Tongue (tissue), 2 donors: ENCODE results near the gene DZIP1. TPM values are rescaled to one million over a fixed set of nuclear protein-coding genes. Genes with fewer than 3 reads are reported as not detected.
A peak's percentile ranks its signal among the peaks of the same experiment; 100 is the strongest.
"Not testable (repeated sequence)": the region's sequence is repeated elsewhere in the genome, so short reads cannot be mapped to it uniquely, and the experiment has no call there.

Source experiments
- DNase-seq: peaks from one replicate; pipeline ENCODE4 v3.0.0-alpha.2; 2015
- total RNA-seq: library from RNA; depleted of rRNA; stranded (reverse); fragments of >200 nt; gene quantifications from one replicate; pipeline ENCODE4 v1.2.3, GENCODE V29; 2014

The DZIP1 gene, protein sequence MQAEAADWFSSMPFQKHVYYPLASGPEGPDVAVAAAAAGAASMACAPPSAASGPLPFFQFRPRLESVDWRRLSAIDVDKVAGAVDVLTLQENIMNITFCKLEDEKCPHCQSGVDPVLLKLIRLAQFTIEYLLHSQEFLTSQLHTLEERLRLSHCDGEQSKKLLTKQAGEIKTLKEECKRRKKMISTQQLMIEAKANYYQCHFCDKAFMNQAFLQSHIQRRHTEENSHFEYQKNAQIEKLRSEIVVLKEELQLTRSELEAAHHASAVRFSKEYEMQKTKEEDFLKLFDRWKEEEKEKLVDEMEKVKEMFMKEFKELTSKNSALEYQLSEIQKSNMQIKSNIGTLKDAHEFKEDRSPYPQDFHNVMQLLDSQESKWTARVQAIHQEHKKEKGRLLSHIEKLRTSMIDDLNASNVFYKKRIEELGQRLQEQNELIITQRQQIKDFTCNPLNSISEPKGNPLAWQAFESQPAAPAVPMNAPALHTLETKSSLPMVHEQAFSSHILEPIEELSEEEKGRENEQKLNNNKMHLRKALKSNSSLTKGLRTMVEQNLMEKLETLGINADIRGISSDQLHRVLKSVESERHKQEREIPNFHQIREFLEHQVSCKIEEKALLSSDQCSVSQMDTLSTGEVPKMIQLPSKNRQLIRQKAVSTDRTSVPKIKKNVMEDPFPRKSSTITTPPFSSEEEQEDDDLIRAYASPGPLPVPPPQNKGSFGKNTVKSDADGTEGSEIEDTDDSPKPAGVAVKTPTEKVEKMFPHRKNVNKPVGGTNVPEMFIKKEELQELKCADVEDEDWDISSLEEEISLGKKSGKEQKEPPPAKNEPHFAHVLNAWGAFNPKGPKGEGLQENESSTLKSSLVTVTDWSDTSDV
- 28.3 TPM for total RNA-seq

GRCh38 chr13:95644601-95645052, at the start of gene DZIP1:
DZIP1 (minus strand) TSS chr13:95644706; CDS start chr13:95642029, 2,677 bp downstream.
- DNase-seq: peak; percentile 94

- DNase-seq: not testable (repeated sequence)
Observed at GRCh38 chr13:95690986-95691385, 46.5 kb upstream of the DZIP1 start.

DNA sequence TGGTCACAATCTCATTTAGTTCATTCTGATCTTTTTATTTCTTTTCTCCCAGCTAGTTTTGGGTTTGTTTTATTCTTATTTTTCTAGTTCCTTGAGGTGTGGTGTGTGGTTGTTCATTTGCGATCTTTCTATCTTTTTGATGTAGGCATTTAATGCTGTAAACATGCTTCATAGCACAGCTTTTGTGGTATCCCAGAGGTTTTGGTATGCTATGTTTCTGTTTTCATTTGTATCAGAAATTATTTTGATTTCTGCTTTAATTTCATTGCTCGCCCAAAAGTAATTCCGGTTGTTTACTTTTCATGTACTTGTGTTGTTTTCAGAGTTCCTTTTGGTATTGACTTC, 45.0 kb upstream of the DZIP1 start:
- DNase-seq: no peak

- not testable (repeated sequence) for DNase-seq
Observed at GRCh38 chr13:95684960-95685359, 40.5 kb upstream of the DZIP1 start.

GRCh38 chr13:95684418-95684817, 39.9 kb upstream of the DZIP1 start:
- DNase-seq: no peak

DNA sequence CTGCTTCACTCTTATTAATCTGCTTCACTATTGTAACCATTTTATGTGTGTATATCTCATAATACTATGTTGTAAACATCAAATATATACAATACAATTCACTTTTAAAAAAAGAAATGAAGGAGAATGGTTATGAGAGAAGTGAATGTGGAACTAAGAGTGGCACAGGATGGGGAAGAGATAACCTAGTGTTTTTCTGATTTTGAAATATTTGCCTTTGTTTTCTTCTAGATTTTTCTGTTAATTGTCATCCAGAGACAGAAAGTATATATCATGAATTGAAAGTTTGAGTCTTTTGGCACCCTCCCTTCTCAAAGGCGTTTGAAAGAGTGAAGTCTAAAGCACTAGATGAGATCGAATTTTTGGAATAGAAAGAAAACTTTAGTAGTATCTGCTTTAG, 35.2 kb upstream of the DZIP1 start:
- no peak for DNase-seq

GRCh38 chr13:95678967-95679366, 34.5 kb upstream of the DZIP1 start:
- no peak for DNase-seq

DNA sequence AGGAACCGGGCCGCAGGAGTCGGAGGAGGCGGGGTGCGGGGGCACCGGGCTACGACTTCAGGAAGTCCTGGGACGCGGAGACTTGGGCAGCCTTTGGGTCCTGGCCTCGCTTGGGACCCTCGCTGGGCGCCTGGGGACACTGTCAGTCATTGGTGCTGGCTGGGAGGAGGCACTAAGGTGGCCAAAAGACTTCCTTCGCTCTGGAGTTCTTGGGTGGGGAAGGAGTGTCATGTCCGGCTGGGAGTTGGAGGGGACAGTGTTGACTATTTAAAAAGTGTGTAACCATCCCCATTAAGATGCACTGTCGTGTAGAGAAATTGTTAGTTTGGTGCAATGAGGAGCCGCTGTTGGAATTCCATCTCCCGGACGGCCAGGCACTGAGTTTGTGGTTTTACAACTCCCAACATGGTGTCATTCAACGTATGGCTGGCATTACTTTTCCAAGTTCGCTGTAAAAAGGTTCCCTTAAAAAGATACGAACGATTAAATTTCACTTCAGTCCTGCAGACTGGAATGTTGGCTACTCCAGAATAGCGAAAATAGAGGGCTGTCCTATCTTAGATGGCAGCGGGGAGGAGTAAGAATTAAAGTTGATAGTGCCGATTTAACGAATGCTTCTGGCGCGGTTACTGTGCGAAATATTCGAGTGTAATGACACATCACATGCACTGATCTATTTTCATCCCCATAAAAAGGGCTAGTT, 33.2 kb upstream of the DZIP1 start:
- DNase-seq: peak; percentile 41

GRCh38 chr13:95676762-95677563, 32.5 kb upstream of the DZIP1 start, which contains the start of gene DNAJC3:
DNAJC3 (plus strand) TSS chr13:95677139; CDS start chr13:95677256, 117 bp downstream.
- peak; percentile 99 for DNase-seq

DNA sequence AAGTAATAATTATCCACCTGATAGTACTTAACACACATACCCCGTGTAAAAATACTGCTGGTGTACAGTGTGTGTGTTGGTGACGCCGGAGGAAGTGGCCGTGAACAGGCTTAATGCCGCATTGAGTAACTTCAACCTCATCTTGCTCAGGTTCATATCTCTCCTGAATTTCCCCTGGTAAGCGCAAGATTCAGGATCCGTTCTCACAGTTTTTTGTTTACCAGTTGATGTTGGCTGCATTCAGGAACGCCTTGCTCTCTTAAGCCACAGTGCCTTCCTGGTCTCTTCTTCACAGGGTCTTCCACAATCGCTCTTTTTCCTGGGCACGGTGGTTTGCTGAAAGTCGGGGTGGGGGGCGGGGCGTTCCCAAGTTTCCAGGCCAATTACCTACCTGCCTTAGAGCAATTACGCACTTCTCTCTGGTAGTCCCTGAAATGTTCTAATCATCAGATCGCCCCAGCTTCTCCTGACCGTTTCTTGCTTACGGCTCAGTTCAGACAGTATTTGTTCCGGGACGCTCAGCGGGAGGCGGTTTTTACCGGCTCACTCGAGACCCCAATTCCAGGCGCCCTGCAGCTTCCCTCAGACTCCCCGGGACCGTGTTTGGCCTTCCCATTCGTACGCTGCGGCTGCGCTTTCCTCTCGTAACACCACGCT, 31.7 kb upstream of the DZIP1 start:
- DNase-seq: peak; percentile 48

GRCh38 chr13:95671597-95671996, 27.1 kb upstream of the DZIP1 start:
- no peak for DNase-seq

DNA sequence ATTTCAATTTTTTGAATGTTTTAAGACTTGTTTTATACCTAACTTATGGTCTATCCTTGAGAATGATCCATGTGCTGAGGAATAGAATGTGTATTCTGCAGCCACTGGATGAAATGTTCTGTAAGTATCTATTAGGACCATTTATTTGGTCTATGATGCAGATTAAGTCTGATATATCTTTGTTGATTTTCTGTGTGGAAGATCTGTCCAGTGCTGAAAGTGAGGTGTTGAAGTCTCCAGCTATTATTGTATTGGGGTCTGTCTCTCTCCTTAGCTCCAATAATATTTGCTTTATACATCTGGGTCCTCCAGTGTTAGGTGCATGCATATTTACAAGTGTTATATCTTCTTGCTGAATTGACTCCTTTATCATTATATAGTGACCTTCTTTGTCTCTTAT, 22.7 kb upstream of the DZIP1 start:
- DNase-seq: not testable (repeated sequence)

GRCh38 chr13:95660981-95661581, 16.6 kb upstream of the DZIP1 start:
- peak; percentile 73 for DNase-seq

DNA sequence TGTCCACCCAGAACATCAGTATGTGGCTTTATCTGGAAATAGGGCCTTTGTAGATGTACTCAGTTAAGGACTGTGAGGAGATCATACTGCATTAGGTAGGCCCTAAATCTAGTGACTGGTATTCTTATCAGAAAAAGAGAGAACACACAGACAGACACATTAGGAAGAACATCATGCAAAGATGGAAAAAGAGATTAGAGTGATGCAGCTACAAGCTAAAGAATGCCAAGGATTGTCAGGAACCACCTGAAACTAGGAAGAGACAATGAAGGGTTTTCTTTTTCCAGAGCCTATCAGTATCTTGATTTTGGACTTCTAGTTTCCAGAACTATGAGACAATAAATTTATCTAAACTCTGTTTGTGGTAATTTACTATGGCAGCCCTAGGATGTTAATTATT, 15.0 kb upstream of the DZIP1 start:
- DNase-seq: no peak

DNA sequence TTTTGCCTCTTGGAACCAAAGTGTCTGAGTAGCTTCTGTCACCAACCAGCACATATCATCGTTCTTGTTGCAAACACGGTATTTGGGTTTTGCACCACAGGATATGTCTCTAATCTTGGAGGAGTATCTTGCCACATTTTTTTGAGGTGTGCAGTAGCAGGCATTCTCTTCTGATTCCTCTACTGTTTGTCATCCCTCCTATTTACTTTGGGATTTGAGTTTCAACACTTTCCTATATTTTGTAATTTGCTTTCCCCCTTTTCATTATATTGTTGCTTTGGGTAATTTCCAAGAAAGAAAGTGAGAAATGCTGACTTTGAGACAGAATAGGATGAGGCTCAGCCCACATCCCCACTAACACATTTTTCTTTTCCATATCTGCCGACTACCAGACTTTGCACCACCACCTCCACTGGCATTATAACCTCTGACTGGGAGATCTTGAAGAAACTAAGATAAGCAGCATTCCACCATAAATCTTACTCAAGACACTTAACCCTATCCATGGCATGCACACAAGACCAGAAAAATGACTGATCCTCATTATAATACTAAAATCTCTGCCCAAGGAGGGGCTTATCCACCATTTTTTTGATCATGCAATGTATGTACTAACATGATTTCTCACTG, 12.0 kb upstream of the DZIP1 start:
- DNase-seq: no peak

- peak; percentile 13 for DNase-seq
Observed at GRCh38 chr13:95652821-95653220, 8.3 kb upstream of the DZIP1 start.

DNA sequence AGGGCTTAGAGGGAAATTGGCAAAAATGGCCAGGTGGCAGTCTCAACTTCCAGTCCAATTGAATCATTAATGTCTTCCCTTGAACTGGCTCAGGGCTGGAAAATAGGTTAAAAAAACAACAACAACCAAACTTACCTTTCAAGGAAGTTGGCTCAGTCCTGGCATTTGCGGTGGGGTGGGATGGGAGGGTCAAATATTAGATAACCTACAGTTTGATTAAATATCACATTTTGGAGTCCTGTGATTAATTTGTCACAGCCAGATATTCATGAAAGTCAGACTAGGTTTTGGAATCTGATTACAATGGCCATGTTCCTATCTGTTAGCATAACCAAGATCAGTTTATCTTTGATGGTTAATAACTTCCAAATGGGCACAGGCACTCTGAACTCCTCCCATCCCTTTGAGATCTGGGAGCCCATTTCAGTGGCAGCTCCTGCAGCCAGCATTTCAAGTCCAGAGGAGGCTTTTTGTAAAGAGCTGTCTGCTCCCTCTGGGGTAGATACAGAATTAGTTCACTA, 7.8 kb upstream of the DZIP1 start:
- no peak for DNase-seq

GRCh38 chr13:95650696-95651095, 6.2 kb upstream of the DZIP1 start:
- no peak for DNase-seq

GRCh38 chr13:95647321-95647720, 2.8 kb upstream of the DZIP1 start:
- no peak for DNase-seq
